Progenitor cell of endocrine pancreas (in vitro differentiated cells): ENCODE results near the gene MEGF6. TPM values are rescaled to one million over a fixed set of nuclear protein-coding genes. Genes with fewer than 3 reads are reported as not detected.

Experiments used
- DNase-seq: peaks from one replicate; pipeline ENCODE4 v3.0.0; 2021; ENCODE audit warnings: low spot score; ENCODE audit not compliant: unreplicated experiment
- H3K27ac Mint-ChIP-seq: 2 replicates; pipeline ENCODE4 v1.8.0; 2021; ENCODE audit warnings: mild to moderate bottlenecking, moderate library complexity, mixed read lengths
- H3K27me3 Mint-ChIP-seq: 2 replicates; pipeline ENCODE4 v1.8.0; 2021; ENCODE audit warnings: mixed read lengths
- H3K36me3 Mint-ChIP-seq: 2 replicates; pipeline ENCODE4 v1.8.0; 2022; ENCODE audit warnings: mixed read lengths; ENCODE audit not compliant: insufficient read depth
- H3K4me1 Mint-ChIP-seq: 2 replicates; pipeline ENCODE4 v1.8.0; 2021; ENCODE audit warnings: low read depth, mixed read lengths
- H3K4me3 Mint-ChIP-seq: 2 replicates; pipeline ENCODE4 v1.8.0; 2021; ENCODE audit warnings: low read depth, mild to moderate bottlenecking, moderate library complexity, mixed read lengths
- H3K9me3 Mint-ChIP-seq: 2 replicates; pipeline ENCODE4 v1.8.0; 2021; ENCODE audit warnings: low read depth, mixed read lengths
- CTCF ChIP-seq: fragments of 200-600 bp; sonication (generic); IDR thresholded peaks from one replicate; pipeline ENCODE4 v1.5.0; 2021; ENCODE audit warnings: antibody characterized with exemption, mild to moderate bottlenecking; ENCODE audit not compliant: unreplicated experiment
- total RNA-seq: library from RNA; stranded (reverse); gene quantifications from 2 replicates; pipeline ENCODE4 v1.2.1, GENCODE V29; 2021

The MEGF6 gene
- total RNA-seq, 1 donor from 2014 or later = 83.8 TPM

GRCh38 chr1:3470650-3471355, 140.5 kb downstream of the MEGF6 start:
- H3K9me3 Mint-ChIP-seq = no peaks in the 10 kb centered on the region
- H3K27ac Mint-ChIP-seq = no peak overlapping the region
- no peaks in the 10 kb centered on the region for H3K27me3 Mint-ChIP-seq
- no peak overlapping the region for H3K4me3 Mint-ChIP-seq
- DNase-seq = no peak
- TF ChIP-seq CTCF = no peak
- peaks cover 4% of the 10 kb centered on the region for H3K36me3 Mint-ChIP-seq
- peaks cover 8% of the 10 kb centered on the region for H3K4me1 Mint-ChIP-seq

- TF ChIP-seq CTCF = no peak
- peaks cover 8% of the 10 kb centered on the region for H3K4me1 Mint-ChIP-seq
- H3K27ac Mint-ChIP-seq = no peak overlapping the region
- DNase-seq = no peak
- peaks cover 4% of the 10 kb centered on the region for H3K36me3 Mint-ChIP-seq
- H3K27me3 Mint-ChIP-seq = no peaks in the 10 kb centered on the region
- no peak overlapping the region for H3K4me3 Mint-ChIP-seq
- H3K9me3 Mint-ChIP-seq = no peaks in the 10 kb centered on the region
These were observed 141.3 kb downstream of the MEGF6 start for GRCh38 chr1:3469849-3470649.

- DNase-seq = no peak
- H3K27me3 Mint-ChIP-seq = no peaks in the 10 kb centered on the region
- TF ChIP-seq CTCF = no peak
- H3K27ac Mint-ChIP-seq = no peak overlapping the region
- peaks cover 4% of the 10 kb centered on the region for H3K36me3 Mint-ChIP-seq
- no peak overlapping the region for H3K4me3 Mint-ChIP-seq
- peaks cover 8% of the 10 kb centered on the region for H3K4me1 Mint-ChIP-seq
- no peaks in the 10 kb centered on the region for H3K9me3 Mint-ChIP-seq
These were observed 142.0 kb downstream of the MEGF6 start for GRCh38 chr1:3469104-3469848.

GRCh38 chr1:3468236-3469103, 142.8 kb downstream of the MEGF6 start:
- H3K9me3 Mint-ChIP-seq = no peaks in the 10 kb centered on the region
- no peak for TF ChIP-seq CTCF
- peaks cover 8% of the 10 kb centered on the region for H3K4me1 Mint-ChIP-seq
- H3K36me3 Mint-ChIP-seq = no peaks in the 10 kb centered on the region
- no peak overlapping the region for H3K4me3 Mint-ChIP-seq
- H3K27ac Mint-ChIP-seq = no peak overlapping the region
- no peak for DNase-seq
- H3K27me3 Mint-ChIP-seq = no peaks in the 10 kb centered on the region
